ENCODE measurements around the gene FAM13B. TPM values are rescaled to one million over a fixed set of nuclear protein-coding genes. Genes with fewer than 3 reads are reported as not detected.

The FAM13B gene
- total and polyA plus RNA-seq, 9 of the 15 experiments (the other 6 are each of a cell fraction or from before 2014, with no cell fraction given) = 2.3 to 21.6 (median 14.1) TPM

DNA sequence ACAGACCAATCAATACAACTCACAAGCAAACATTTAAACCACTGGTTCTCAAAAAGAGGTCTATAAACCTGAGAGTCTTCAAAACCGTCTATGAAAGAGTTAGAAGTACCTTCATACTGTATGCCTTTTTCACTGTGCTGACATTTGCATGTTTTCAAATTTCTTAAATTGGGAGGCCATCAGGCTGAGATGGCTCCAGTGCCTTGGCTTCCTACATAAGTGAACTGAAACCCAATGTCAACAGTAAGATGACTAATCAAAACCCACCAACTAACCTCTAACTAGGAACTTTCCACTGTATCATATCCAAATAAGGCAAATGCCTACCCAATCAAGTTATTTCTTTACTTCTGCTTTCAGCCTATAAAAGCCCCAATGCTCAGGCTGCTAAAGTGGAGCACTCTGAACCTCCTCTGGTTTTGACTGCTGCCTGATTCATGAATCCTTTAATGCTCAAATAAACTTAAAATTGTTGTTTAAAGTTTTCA lies 35.1 kb downstream of the FAM13B start (continued):
- TF ChIP-seq, protein P1, sequence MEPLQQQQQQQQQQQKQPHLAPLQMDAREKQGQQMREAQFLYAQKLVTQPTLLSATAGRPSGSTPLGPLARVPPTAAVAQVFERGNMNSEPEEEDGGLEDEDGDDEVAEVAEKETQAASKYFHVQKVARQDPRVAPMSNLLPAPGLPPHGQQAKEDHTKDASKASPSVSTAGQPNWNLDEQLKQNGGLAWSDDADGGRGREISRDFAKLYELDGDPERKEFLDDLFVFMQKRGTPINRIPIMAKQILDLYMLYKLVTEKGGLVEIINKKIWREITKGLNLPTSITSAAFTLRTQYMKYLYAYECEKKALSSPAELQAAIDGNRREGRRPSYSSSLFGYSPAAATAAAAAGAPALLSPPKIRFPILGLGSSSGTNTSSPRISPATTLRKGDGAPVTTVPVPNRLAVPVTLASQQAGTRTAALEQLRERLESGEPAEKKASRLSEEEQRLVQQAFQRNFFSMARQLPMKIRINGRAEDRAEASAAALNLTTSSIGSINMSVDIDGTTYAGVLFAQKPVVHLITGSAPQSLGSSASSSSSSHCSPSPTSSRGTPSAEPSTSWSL (CRISPR knock-in tag; IDR thresholded peaks at IDR 0.05; ENCODE audit: borderline replicate concordance) = no peak
- peak; percentile 90 for TF ChIP-seq C11orf30 (IDR thresholded peaks at IDR 0.05; ENCODE audit: low read depth)
- TF ChIP-seq ZNF212 (CRISPR knock-in tag; IDR thresholded peaks at IDR 0.05) = no peak
- no peak for TF ChIP-seq ZNF699 (CRISPR knock-in tag; IDR thresholded peaks at IDR 0.05; ENCODE audit: insufficient replicate concordance)
- TF ChIP-seq, protein P2, sequence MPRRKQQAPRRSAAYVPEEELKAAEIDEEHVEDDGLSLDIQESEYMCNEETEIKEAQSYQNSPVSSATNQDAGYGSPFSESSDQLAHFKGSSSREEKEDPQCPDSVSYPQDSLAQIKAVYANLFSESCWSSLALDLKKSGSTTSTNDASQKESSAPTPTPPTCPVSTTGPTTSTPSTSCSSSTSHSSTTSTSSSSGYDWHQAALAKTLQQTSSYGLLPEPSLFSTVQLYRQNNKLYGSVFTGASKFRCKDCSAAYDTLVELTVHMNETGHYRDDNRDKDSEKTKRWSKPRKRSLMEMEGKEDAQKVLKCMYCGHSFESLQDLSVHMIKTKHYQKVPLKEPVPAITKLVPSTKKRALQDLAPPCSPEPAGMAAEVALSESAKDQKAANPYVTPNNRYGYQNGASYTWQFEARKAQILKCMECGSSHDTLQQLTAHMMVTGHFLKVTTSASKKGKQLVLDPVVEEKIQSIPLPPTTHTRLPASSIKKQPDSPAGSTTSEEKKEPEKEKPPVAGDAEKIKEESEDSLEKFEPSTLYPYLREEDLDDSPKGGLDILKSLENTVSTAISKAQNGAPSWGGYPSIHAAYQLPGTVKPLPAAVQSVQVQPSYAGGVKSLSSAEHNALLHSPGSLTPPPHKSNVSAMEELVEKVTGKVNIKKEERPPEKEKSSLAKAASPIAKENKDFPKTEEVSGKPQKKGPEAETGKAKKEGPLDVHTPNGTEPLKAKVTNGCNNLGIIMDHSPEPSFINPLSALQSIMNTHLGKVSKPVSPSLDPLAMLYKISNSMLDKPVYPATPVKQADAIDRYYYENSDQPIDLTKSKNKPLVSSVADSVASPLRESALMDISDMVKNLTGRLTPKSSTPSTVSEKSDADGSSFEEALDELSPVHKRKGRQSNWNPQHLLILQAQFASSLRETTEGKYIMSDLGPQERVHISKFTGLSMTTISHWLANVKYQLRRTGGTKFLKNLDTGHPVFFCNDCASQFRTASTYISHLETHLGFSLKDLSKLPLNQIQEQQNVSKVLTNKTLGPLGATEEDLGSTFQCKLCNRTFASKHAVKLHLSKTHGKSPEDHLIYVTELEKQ (CRISPR knock-in tag; IDR thresholded peaks at IDR 0.05) = no peak
- TF ChIP-seq, protein P3, sequence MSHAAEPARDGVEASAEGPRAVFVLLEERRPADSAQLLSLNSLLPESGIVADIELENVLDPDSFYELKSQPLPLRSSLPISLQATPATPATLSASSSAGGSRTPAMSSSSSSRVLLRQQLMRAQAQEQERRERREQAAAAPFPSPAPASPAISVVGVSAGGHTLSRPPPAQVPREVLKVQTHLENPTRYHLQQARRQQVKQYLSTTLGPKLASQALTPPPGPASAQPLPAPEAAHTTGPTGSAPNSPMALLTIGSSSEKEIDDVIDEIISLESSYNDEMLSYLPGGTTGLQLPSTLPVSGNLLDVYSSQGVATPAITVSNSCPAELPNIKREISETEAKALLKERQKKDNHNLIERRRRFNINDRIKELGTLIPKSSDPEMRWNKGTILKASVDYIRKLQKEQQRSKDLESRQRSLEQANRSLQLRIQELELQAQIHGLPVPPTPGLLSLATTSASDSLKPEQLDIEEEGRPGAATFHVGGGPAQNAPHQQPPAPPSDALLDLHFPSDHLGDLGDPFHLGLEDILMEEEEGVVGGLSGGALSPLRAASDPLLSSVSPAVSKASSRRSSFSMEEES (CRISPR knock-in tag; IDR thresholded peaks at IDR 0.05) = no peak
- TF ChIP-seq, protein P4, sequence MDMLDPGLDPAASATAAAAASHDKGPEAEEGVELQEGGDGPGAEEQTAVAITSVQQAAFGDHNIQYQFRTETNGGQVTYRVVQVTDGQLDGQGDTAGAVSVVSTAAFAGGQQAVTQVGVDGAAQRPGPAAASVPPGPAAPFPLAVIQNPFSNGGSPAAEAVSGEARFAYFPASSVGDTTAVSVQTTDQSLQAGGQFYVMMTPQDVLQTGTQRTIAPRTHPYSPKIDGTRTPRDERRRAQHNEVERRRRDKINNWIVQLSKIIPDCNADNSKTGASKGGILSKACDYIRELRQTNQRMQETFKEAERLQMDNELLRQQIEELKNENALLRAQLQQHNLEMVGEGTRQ (CRISPR knock-in tag; IDR thresholded peaks at IDR 0.05) = no peak
- no peak; the same call in 1 of the 2 replicates for TF ChIP-seq MYBL2 (IDR thresholded peaks at IDR 0.05; ENCODE audit: low read depth)
- TF ChIP-seq MYBL2 (CRISPR knock-in tag; IDR thresholded peaks at IDR 0.05; ENCODE audit: borderline replicate concordance) = no peak
- no peak for TF ChIP-seq NR1H2 (CRISPR knock-in tag; IDR thresholded peaks at IDR 0.05)
- no peak for TF ChIP-seq KDM1A (IDR thresholded peaks at IDR 0.05)
- TF ChIP-seq SRSF7 (optimal IDR thresholded peaks at IDR 0.05; ENCODE audit: low read depth, low read length) = no peak
- no peak for TF ChIP-seq THRAP3 (IDR thresholded peaks at IDR 0.05; ENCODE audit: borderline replicate concordance)
- TF ChIP-seq ZNF384 (IDR thresholded peaks at IDR 0.05; ENCODE audit: low read depth, low read length) = no peak
- TF ChIP-seq HOXB6 (CRISPR knock-in tag; IDR thresholded peaks at IDR 0.05; ENCODE audit: borderline replicate concordance) = no peak
- TF ChIP-seq CHD2 (IDR thresholded peaks at IDR 0.05; ENCODE audit: low read depth, low read length) = no peak
- no peak for TF ChIP-seq HLTF (IDR thresholded peaks at IDR 0.05)
- TF ChIP-seq MYC (IDR thresholded peaks at IDR 0.05; ENCODE audit: low read depth, low read length) = no peak
- TF ChIP-seq MYC (CRISPR knock-in tag; IDR thresholded peaks at IDR 0.05; ENCODE audit: borderline replicate concordance, low read depth) = no peak
- TF ChIP-seq ZNF551 (CRISPR knock-in tag; IDR thresholded peaks at IDR 0.05) = no peak
- no peak for TF ChIP-seq HSF4 (CRISPR knock-in tag; IDR thresholded peaks at IDR 0.05; ENCODE audit: borderline replicate concordance)
